HG03378 (cell line): Measurements from ENCODE around the gene MAB21L2.

ENCODE experiments used
- ATAC-seq: cut with Tn5 transposase; IDR thresholded peaks from one replicate; pipeline ENCODE4 v1.9.1; 2021; ENCODE audit warnings: mild to moderate bottlenecking, moderate library complexity; ENCODE audit not compliant: unreplicated experiment

MAB21L2 gene

GRCh38 chr4:150574678-150575077 is 7.3 kb upstream of the MAB21L2 start:
- ATAC-seq: no peak

- no peak for ATAC-seq
Observed at GRCh38 chr4:150577796-150578195, 4.2 kb upstream of the MAB21L2 start.

DNA sequence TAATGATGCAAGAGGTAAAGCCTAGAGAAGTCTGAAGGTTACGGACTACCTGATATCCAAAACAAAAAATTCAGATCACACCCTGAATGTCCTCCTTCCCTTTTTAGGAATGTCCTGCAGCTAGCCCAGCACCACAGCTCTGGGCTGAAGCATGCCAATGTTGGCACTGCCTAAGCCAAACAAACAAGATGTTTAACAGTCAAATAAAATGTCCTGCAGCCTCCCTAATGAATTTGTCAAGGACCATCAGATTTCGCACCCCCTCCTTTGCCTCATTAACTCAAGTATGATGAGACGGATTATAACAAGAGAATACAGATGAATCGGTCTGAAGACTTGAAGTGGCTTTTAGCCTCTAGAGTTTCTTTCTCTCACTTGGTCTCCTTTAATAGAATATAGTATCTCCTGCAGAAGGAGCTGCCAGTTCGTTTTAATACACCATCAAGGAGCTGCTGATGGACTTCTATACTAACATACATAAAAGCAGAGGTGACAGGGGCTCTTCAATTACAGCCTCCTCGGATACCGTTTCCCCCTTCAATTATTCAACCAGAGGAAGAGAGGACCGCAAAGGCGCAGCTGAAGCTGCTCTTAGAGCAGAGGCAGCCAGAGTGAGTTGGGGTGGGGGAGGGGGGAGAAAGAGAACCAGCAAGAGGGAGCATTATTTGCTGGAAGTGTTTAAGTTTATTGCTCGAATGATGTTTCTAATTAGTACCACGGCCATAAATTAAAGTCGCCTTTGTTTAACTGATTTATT is 3.0 kb upstream of the MAB21L2 start:
- ATAC-seq: no peak

DNA sequence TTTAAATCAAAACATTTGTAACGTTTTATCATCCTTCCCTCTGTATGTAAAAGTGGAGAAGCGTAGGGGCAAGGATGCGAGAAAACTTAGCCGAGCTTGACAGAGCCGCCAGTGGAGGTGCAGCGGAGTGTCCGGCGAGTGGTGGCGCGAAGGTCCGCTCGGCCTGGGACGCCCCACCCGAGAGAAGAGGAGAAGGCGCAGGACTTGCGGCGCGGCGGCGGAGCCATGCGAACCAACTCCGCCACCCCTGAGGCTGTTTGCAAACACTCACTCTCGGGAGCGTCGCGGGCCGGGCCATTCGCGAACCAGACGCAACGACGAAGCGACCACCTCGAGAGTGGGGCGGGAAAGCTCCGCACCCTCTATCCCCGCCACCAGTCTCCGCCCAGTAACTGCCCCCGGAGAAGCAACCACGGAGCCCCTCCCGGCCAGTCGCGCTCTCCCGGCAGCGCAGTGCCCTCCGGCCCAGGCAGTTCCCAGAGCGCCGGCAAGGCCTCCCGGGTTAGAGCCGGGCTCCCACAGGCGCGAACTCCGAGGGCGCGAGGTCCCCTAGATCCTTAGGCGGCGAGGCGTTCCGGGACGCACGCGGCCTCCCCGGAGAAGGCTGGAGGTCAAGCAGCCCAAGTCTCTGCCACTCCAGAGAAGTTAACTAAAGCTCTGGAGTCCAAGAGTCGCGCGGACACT is 2.3 kb upstream of the MAB21L2 start:
- ATAC-seq: no peak

DNA sequence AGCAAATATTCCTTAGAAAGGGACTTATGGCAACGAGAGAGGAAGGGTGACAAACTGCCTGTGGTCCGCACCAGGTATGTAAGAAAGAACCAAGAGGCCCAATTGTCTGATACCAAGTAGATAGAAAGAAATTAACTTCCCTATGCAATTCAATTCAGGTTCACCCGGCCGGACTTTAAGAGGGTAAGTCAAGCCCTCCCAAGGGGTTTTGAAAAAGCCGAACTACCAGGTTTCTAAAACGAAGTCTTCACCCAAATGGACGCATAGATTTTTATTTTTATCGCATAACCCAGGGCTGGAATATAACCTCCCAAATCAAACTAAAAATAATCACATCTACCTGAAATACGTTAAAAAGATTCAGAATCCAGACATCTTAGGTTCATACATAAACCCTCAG is 1.6 kb upstream of the MAB21L2 start:
- no peak for ATAC-seq

- no peak for ATAC-seq
Observed at GRCh38 chr4:150581056-150581605, 820 bp upstream of the MAB21L2 start.

GRCh38 chr4:150581641-150582051 is 305 bp upstream of the MAB21L2 start:
- ATAC-seq: no peak

DNA sequence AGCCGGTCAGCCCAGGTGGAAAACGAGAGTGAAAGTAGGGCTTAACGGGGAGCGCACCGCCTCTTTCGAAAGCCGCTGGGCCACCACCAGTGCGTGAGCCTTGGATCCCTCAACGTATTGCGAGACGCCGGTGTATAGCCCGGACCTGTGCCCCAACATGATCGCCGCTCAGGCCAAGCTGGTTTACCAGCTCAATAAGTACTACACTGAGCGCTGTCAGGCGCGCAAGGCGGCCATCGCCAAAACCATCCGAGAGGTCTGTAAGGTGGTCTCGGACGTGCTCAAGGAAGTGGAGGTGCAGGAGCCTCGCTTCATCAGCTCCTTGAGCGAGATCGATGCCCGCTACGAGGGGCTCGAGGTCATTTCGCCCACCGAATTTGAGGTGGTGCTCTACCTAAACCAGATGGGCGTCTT is 929 bp downstream of the MAB21L2 start:
- no peak for ATAC-seq

- no peak for ATAC-seq
Observed at GRCh38 chr4:150583287-150584110, 1.5 kb downstream of the MAB21L2 start.

- ATAC-seq: no peak
Observed at GRCh38 chr4:150584111-150584915, 2.4 kb downstream of the MAB21L2 start.

- ATAC-seq: no peak
Observed at GRCh38 chr4:150585611-150586010, 3.7 kb downstream of the MAB21L2 start.

DNA sequence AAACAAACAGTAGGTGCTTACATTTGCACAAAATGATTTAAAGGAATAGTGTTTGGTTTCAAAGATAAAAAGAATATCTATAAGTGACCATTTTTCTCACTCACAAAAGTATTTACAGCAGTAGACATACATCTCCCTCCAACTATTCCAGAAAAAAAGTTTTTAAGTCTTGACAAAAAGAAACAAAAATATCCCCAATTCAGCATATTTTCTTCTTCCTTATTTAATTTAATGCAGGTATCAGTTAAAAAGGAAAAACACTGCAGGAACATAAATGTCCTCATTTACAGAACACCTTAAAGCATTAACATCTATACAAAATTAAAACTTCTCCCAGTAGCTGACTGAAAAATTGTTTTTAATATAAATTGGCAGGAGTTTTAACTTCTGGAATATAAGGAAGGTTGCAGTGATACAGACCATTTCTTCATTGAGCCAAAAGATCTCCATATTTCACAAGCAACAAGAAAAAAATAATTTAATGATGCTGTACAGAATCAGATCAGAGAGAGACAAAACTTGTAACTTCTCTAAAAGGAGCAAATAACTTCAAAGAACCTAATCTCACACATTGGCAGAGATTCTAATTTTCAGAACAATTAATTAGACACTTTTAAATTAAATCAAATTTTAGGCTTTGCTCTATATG is 4.3 kb downstream of the MAB21L2 start:
- no peak for ATAC-seq

- ATAC-seq: no peak
Observed at GRCh38 chr4:150588316-150588715, 6.4 kb downstream of the MAB21L2 start.

GRCh38 chr4:150589157-150589556 is 7.2 kb downstream of the MAB21L2 start:
- ATAC-seq: no peak

GRCh38 chr4:150590631-150591030 is 8.7 kb downstream of the MAB21L2 start:
- ATAC-seq: no peak

GRCh38 chr4:150591406-150591805 is 9.5 kb downstream of the MAB21L2 start:
- no peak for ATAC-seq

- ATAC-seq: no peak
Observed at GRCh38 chr4:150591904-150592303, 10.0 kb downstream of the MAB21L2 start.

DNA sequence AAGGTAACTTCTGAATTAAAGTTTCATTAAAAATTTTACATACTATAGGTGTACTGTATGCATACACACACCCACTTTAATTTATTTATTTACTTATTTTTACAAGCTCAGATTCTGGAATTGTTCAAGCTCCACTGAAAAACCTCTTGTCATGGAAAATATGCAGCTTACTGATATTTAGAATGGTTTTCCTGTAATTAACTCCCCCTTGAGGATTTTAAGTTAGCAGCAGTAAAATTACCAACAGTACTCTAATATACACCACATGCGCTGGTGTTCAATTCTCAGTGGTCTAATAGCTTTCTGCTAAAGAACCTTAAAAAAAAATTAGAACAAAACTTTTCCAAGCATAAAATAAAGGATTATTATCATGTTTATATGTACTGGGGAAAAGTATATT is 12.0 kb downstream of the MAB21L2 start:
- ATAC-seq: no peak

DNA sequence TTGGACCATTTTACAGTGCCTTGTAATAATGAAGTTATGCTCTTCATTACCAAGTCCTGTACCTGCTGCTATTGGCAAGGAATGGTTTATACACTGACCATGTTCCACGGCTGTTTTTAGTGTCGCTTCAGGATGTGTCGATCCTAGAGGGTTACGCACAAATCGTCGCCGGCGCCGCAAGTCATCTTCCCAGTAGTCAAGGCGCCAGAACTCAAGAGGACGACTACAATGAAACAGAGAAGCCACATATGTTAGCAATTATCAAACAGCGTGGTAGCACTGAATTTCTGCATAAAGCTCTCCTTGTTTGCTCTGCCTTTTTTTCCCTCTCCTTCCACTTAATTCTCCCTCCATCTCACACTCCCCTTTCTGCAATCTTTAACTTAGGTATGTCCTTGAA is 17.0 kb downstream of the MAB21L2 start:
- ATAC-seq: no peak

DNA sequence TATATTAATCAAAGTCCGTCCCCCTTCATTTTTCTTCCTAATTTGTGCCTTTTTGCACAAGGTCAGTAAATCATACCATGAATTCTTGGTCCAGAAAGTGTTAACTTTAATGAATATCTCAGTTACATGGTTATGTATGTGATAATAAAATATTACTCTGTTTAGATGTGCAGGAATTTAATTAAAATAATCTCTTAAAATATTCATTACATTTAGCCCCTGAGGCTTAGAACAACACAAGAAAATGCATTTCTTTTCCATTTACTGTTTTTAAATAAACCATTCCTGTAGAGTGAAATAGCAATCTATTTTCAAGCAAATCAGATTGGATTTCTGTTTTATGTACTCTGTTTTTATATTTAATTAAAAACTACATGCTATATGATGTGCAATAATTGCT is 17.6 kb downstream of the MAB21L2 start:
- ATAC-seq: no peak
